H9 (cell line): Measurements from ENCODE around the gene ITPKC. TPM values are rescaled to one million over a fixed set of nuclear protein-coding genes. Genes with fewer than 3 reads are reported as not detected.

ENCODE experiments used
- DNase-seq: peaks from one replicate; pipeline ENCODE4 v3.0.0-alpha.2; 2017
- H2AFZ ChIP-seq: one replicate; pipeline ENCODE4 v1.6.1; 2013; ENCODE audit warnings: mild to moderate bottlenecking, low read length, control low read depth, moderate library complexity
- H2AK5ac ChIP-seq: 2 replicates; pipeline ENCODE4 v1.6.1; 2013; ENCODE audit warnings: low read length, control low read depth, mixed read lengths; ENCODE audit not compliant: insufficient read length
- H2BK120ac ChIP-seq: one replicate; pipeline ENCODE4 v1.6.1; 2013; ENCODE audit warnings: low read depth, mild to moderate bottlenecking, low read length, control low read depth, inconsistent platforms; ENCODE audit not compliant: poor library complexity, severe bottlenecking
- H2BK12ac ChIP-seq: 2 replicates; pipeline ENCODE4 v1.6.1; 2013; ENCODE audit warnings: low read length, control low read depth, mixed read lengths, low read depth; ENCODE audit not compliant: insufficient read length
- H2BK15ac ChIP-seq: 2 replicates; pipeline ENCODE4 v1.6.1; 2013; ENCODE audit warnings: low read depth, low read length, control low read depth
- H2BK20ac ChIP-seq: one replicate; pipeline ENCODE4 v1.6.1; 2013; ENCODE audit warnings: low read depth, mild to moderate bottlenecking, low read length, control low read depth, inconsistent platforms; ENCODE audit not compliant: poor library complexity, severe bottlenecking
- H2BK5ac ChIP-seq: 2 replicates; pipeline ENCODE4 v1.6.1; 2013; ENCODE audit warnings: low read length, control low read depth, mixed read lengths; ENCODE audit not compliant: insufficient read length
- H3K14ac ChIP-seq: 2 replicates; pipeline ENCODE4 v1.6.1; 2013; ENCODE audit warnings: low read length, control low read depth; ENCODE audit not compliant: insufficient read depth
- H3K18ac ChIP-seq: 2 replicates; pipeline ENCODE4 v1.6.1; 2013; ENCODE audit warnings: low read depth, mild to moderate bottlenecking, mixed read lengths, low read length, control low read depth; ENCODE audit not compliant: insufficient read length
- H3K23ac ChIP-seq: 2 replicates; pipeline ENCODE4 v1.6.1; 2013; ENCODE audit warnings: low read length, control low read depth, mixed read lengths, low read depth; ENCODE audit not compliant: insufficient read length
- H3K23me2 ChIP-seq: 2 replicates; pipeline ENCODE4 v1.6.1; 2013; ENCODE audit warnings: low read depth, mild to moderate bottlenecking, mixed read lengths, low read length, control low read depth; ENCODE audit not compliant: insufficient read length, poor library complexity, severe bottlenecking
- H3K27ac ChIP-seq: 2 replicates; pipeline ENCODE4 v1.5.1; 2013; ENCODE audit warnings: low read length, control low read depth, mixed read lengths, low read depth; ENCODE audit not compliant: insufficient read length
- H3K27me3 ChIP-seq: 2 replicates; pipeline ENCODE4 v1.6.1; 2013; ENCODE audit warnings: low read length, control low read depth, inconsistent platforms; ENCODE audit not compliant: insufficient read depth
- H3K4ac ChIP-seq: 2 replicates; pipeline ENCODE4 v1.6.1; 2013; ENCODE audit warnings: low read depth, mild to moderate bottlenecking, control low read depth, inconsistent platforms, low read length, moderate library complexity
- H3K4me1 ChIP-seq: 2 replicates; pipeline ENCODE4 v1.6.1; 2013; ENCODE audit warnings: low read length, control low read depth, inconsistent platforms; ENCODE audit not compliant: insufficient read depth
- H3K4me2 ChIP-seq: 2 replicates; pipeline ENCODE4 v1.6.1; 2013; ENCODE audit warnings: low read length, control low read depth, mixed read lengths; ENCODE audit not compliant: insufficient read length, insufficient read depth
- H3K56ac ChIP-seq: 2 replicates; pipeline ENCODE4 v1.6.1; 2013; ENCODE audit warnings: low read depth, mild to moderate bottlenecking, mixed read lengths, low read length, control low read depth; ENCODE audit not compliant: insufficient read length
- H3K79me1 ChIP-seq: 2 replicates; pipeline ENCODE4 v1.6.1; 2013; ENCODE audit warnings: low read depth, mild to moderate bottlenecking, moderate library complexity, low read length, control low read depth, inconsistent platforms; ENCODE audit not compliant: insufficient read depth, poor library complexity, severe bottlenecking
- H3K79me2 ChIP-seq: 2 replicates; pipeline ENCODE4 v1.6.1; 2013; ENCODE audit warnings: low read length, control low read depth, inconsistent platforms; ENCODE audit not compliant: insufficient read depth
- H3K9ac ChIP-seq: 2 replicates; pipeline ENCODE4 v1.6.1; 2013; ENCODE audit warnings: low read length, control low read depth, mixed read lengths; ENCODE audit not compliant: insufficient read length; ENCODE audit errors: extremely low read depth
- H3K9me3 ChIP-seq: one replicate; pipeline ENCODE4 v1.6.1; 2013; ENCODE audit warnings: low read depth, low read length, inconsistent platforms; ENCODE audit not compliant: control insufficient read depth
- H3T11ph ChIP-seq: one replicate; pipeline ENCODE4 v1.6.1; 2013; ENCODE audit warnings: mild to moderate bottlenecking, low read length, control low read depth, inconsistent platforms
- H4K20me1 ChIP-seq: one replicate; pipeline ENCODE4 v1.6.1; 2013; ENCODE audit not compliant: control insufficient read depth, insufficient read length, insufficient read depth
- H4K5ac ChIP-seq: 2 replicates; pipeline ENCODE4 v1.6.1; 2013; ENCODE audit warnings: low read depth, mild to moderate bottlenecking, mixed read lengths, low read length, control low read depth; ENCODE audit not compliant: insufficient read length
- H4K8ac ChIP-seq: replicated peaks from 2 replicates; pipeline ENCODE4 v1.6.1; 2013; ENCODE audit warnings: low read length, control low read depth, mixed read lengths, low read depth; ENCODE audit not compliant: insufficient read length
- H4K91ac ChIP-seq: 2 replicates; pipeline ENCODE4 v1.6.1; 2013; ENCODE audit warnings: low read depth, mild to moderate bottlenecking, moderate library complexity, mixed read lengths, low read length, control low read depth; ENCODE audit not compliant: insufficient read length
- H3K27ac Mint-ChIP-seq, 3 experiments: 2 replicates in 2 of 3; 3 replicates in 1 of 3; pipeline ENCODE4 v1.8.0; 2020 to 2021; ENCODE audit warnings: mixed read lengths in 3 of 3, mild to moderate bottlenecking in 1 of 3, moderate library complexity in 1 of 3
- H3K27me3 Mint-ChIP-seq: 2 replicates; pipeline ENCODE4 v1.8.0; 2021; ENCODE audit warnings: low read depth, mild to moderate bottlenecking, moderate library complexity, mixed read lengths
- H3K36me3 Mint-ChIP-seq, 3 experiments: 2 replicates in 2 of 3; 3 replicates in 1 of 3; pipeline ENCODE4 v1.8.0; 2020 to 2021; ENCODE audit warnings: low read depth in 3 of 3, mixed read lengths in 3 of 3; ENCODE audit not compliant: insufficient read depth in 1 of 3
- H3K4me1 Mint-ChIP-seq, 2 experiments: 2 replicates each; pipeline ENCODE4 v1.8.0; 2020; ENCODE audit warnings: mixed read lengths in 2 of 2
- H3K4me3 Mint-ChIP-seq, 2 experiments: 2 replicates in 1 of 2; 3 replicates in 1 of 2; pipeline ENCODE4 v1.8.0; 2020 to 2021; ENCODE audit warnings: mild to moderate bottlenecking in 2 of 2, mixed read lengths in 2 of 2, moderate library complexity in 1 of 2
- H3K9me3 Mint-ChIP-seq, 2 experiments: 2 replicates in 1 of 2; 3 replicates in 1 of 2; pipeline ENCODE4 v1.8.0; 2020; ENCODE audit warnings: mild to moderate bottlenecking in 2 of 2, mixed read lengths in 2 of 2, moderate library complexity in 1 of 2
- WGBS: extraction: QIAGEN DNeasy Blood & Tissue Kit; methylation state at CpG from one replicate; pipeline ENCODE4 v1.1.7; 2013; ENCODE audit warnings: missing lambda C conversion rate, low lambda C conversion rate, mixed read lengths; ENCODE audit not compliant: insufficient read length; ENCODE audit errors: extremely low coverage; 5-methylcytosine and 5-hydroxymethylcytosine counted together
- total RNA-seq: library from RNA; stranded (reverse); gene quantifications from 2 replicates; pipeline ENCODE4 v1.2.1, GENCODE V29; 2021
- TF ChIP-seq, protein P1 (sequence below): fragments of 200-600 bp; sonication (generic); conservative IDR thresholded peaks from 3 replicates; pipeline ENCODE4 v1.8.0; 2021; ENCODE audit warnings: antibody characterized with exemption, mild to moderate bottlenecking

ITPKC gene
- total RNA-seq, 1 experiment from 2014 or later, result 11.2 TPM

DNA sequence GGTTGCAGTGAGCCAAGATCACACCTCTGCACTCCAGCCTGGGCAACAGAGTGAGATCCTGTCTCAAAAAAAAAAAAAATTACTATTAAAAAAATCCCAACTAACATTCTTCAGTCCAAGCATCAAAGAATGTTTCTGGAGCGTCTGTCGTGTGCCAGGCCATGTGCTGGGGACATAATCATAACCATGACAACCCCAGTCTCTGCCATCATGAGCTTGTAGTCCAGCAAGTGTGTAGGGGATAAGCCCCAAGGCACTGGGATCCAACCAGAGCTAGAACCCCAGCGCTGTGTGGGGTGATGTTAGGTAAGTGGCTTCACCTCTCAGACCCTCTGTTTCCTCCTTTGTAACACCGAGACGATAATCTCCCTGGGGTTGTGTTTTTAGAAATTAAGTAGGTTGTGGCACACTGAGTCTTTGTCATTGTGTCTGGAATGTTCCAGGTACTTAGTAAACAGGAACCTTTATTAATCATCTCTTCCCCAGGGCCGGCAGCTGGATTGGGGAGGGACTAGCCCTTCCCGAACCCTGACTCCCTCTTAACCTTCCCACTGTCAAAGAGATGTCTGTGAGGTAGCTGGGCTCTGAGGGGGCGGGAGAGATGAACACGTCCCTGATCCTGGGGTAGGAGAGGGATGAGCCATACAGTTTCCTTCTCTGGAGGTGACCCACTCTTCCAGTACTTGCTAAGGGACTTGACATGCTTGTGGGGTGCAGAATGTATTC, 5.2 kb downstream of the ITPKC start:
- Histone ChIP-seq H3K23ac (no peak overlapping the region), H3K9ac (no peak overlapping the region), H3K9me3 (no peaks in the 10 kb centered on the region), H2AK5ac (no peak overlapping the region), H3K4me1 (no peaks in the 10 kb centered on the region), H3K79me2 (peaks cover 2% of the 10 kb centered on the region), H2BK120ac (no peak overlapping the region), H4K20me1 (no peaks in the 10 kb centered on the region), H2BK5ac (no peak overlapping the region), H4K91ac (no peak overlapping the region), H3K4me2 (no peak overlapping the region), H3K79me1 (no peaks in the 10 kb centered on the region), H4K5ac (no peak overlapping the region), H3K14ac (no peak overlapping the region), H3K56ac (no peak overlapping the region), H2BK15ac (no peak overlapping the region), H3K27me3 (no peaks in the 10 kb centered on the region), H2AFZ (no peak overlapping the region), H2BK20ac (no peak overlapping the region), H3K27ac (no peak overlapping the region), H3K18ac (no peak overlapping the region), H3K23me2 (peaks cover 18% of the 10 kb centered on the region), H2BK12ac (no peak overlapping the region), H4K8ac (no peak overlapping the region), H3T11ph (no peak overlapping the region), H3K4ac (no peak overlapping the region)
- no peak for DNase-seq
- no CpG with 5 or more reads among the region's 9 CpGs for WGBS
- no peak overlapping the region for H3K4me3 Mint-ChIP-seq
- peaks cover 0 to 3% of the 10 kb centered on the region in 2 experiments; a peak in 2 of 5 replicates for H3K9me3 Mint-ChIP-seq
- peak overlapping the region in 2 of 3 experiments; percentile 28 to 40; a peak in 3 of 7 replicates for H3K27ac Mint-ChIP-seq
- H3K27me3 Mint-ChIP-seq, result no peaks in the 10 kb centered on the region
- peaks cover 12 to 23% of the 10 kb centered on the region in 2 experiments for H3K4me1 Mint-ChIP-seq
- TF ChIP-seq, protein P1, sequence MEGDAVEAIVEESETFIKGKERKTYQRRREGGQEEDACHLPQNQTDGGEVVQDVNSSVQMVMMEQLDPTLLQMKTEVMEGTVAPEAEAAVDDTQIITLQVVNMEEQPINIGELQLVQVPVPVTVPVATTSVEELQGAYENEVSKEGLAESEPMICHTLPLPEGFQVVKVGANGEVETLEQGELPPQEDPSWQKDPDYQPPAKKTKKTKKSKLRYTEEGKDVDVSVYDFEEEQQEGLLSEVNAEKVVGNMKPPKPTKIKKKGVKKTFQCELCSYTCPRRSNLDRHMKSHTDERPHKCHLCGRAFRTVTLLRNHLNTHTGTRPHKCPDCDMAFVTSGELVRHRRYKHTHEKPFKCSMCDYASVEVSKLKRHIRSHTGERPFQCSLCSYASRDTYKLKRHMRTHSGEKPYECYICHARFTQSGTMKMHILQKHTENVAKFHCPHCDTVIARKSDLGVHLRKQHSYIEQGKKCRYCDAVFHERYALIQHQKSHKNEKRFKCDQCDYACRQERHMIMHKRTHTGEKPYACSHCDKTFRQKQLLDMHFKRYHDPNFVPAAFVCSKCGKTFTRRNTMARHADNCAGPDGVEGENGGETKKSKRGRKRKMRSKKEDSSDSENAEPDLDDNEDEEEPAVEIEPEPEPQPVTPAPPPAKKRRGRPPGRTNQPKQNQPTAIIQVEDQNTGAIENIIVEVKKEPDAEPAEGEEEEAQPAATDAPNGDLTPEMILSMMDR, result no peak
- peaks cover 14 to 49% (median 24%) of the 10 kb centered on the region in 3 experiments; a peak in 6 of 7 replicates for H3K36me3 Mint-ChIP-seq
